Astrocyte (in vitro differentiated cells and primary cell): ENCODE measurements around the gene SSTR5. TPM values are rescaled to one million over a fixed set of nuclear protein-coding genes. Genes with fewer than 3 reads are reported as not detected.

ENCODE experiments used
- DNase-seq: peaks from one replicate; pipeline ENCODE4 v3.0.0-alpha.2; 2010; ENCODE audit warnings: low read depth
- FAIRE-seq: peaks from 2 replicates; lab custom pipeline; 2011; peaks lifted over from hg19 to GRCh38; lab: Jason Lieb, UNC
- H2AFZ ChIP-seq: 2 replicates; pipeline ENCODE4 v1.6.0; 2012; ENCODE audit warnings: low read depth, low read length, inconsistent platforms
- H3K27ac ChIP-seq: 2 replicates; pipeline ENCODE4 v1.5.1; 2011; ENCODE audit warnings: low read depth, low read length, inconsistent platforms
- H3K27me3 ChIP-seq: 2 replicates; pipeline ENCODE4 v1.6.0; 2011; ENCODE audit warnings: low read length, inconsistent platforms; ENCODE audit not compliant: insufficient read depth
- H3K36me3 ChIP-seq: 2 replicates; pipeline ENCODE4 v1.5.1; 2011; ENCODE audit warnings: low read length, inconsistent platforms; ENCODE audit not compliant: insufficient read depth
- H3K4me1 ChIP-seq: 2 replicates; pipeline ENCODE4 v1.5.1; 2011; ENCODE audit warnings: low read length, inconsistent platforms; ENCODE audit not compliant: insufficient read depth
- H3K4me2 ChIP-seq: 2 replicates; pipeline ENCODE4 v1.6.0; 2012; ENCODE audit warnings: low read length, inconsistent platforms
- H3K4me3 ChIP-seq: 2 replicates; pipeline ENCODE4 v1.5.1; 2011; ENCODE audit warnings: low read depth, mild to moderate bottlenecking, low read length, inconsistent platforms; ENCODE audit not compliant: insufficient read depth
- H3K79me2 ChIP-seq: 2 replicates; pipeline ENCODE4 v1.6.0; 2012; ENCODE audit warnings: mild to moderate bottlenecking, low read length, inconsistent platforms; ENCODE audit not compliant: insufficient read depth
- H3K9ac ChIP-seq: 2 replicates; pipeline ENCODE4 v1.6.0; 2012; ENCODE audit warnings: mild to moderate bottlenecking, low read length, inconsistent platforms
- H3K9me3 ChIP-seq: 2 replicates; pipeline ENCODE4 v1.5.1; 2012; ENCODE audit warnings: low read depth, mild to moderate bottlenecking, low read length, inconsistent platforms; ENCODE audit not compliant: insufficient read depth
- H4K20me1 ChIP-seq: 2 replicates; pipeline ENCODE4 v1.6.0; 2012; ENCODE audit warnings: low read length, inconsistent platforms; ENCODE audit not compliant: insufficient read depth
- H3K27ac Mint-ChIP-seq: one replicate; pipeline ENCODE4 v1.8.0; 2021; ENCODE audit warnings: mild to moderate bottlenecking, mixed read lengths; ENCODE audit not compliant: unreplicated experiment
- H3K27me3 Mint-ChIP-seq: one replicate; pipeline ENCODE4 v1.8.0; 2021; ENCODE audit warnings: low read depth, mixed read lengths; ENCODE audit not compliant: unreplicated experiment
- H3K36me3 Mint-ChIP-seq: one replicate; pipeline ENCODE4 v1.8.0; 2021; ENCODE audit warnings: low read depth, mixed read lengths; ENCODE audit not compliant: unreplicated experiment
- H3K4me1 Mint-ChIP-seq: one replicate; pipeline ENCODE4 v1.8.0; 2021; ENCODE audit warnings: low read depth, mixed read lengths; ENCODE audit not compliant: unreplicated experiment
- H3K4me3 Mint-ChIP-seq: one replicate; pipeline ENCODE4 v1.8.0; 2021; ENCODE audit warnings: mild to moderate bottlenecking, moderate library complexity, mixed read lengths; ENCODE audit not compliant: unreplicated experiment
- H3K9me3 Mint-ChIP-seq: one replicate; pipeline ENCODE4 v1.8.0; 2021; ENCODE audit warnings: mild to moderate bottlenecking, mixed read lengths; ENCODE audit not compliant: unreplicated experiment
- EZH2 ChIP-seq: IDR thresholded peaks from 2 replicates; pipeline ENCODE4 v1.6.1; 2012; ENCODE audit warnings: mild to moderate bottlenecking, low read length, inconsistent platforms; ENCODE audit not compliant: insufficient read depth
- total RNA-seq: library from RNA; stranded (reverse); gene quantifications from 2 replicates; pipeline ENCODE4 v1.2.1, GENCODE V29; 2021
- TF ChIP-seq, protein P1 (sequence below): IDR thresholded peaks from 2 replicates; pipeline ENCODE4 v1.5.1; 2011; ENCODE audit warnings: low read depth, mild to moderate bottlenecking, inconsistent platforms, low read length, moderate library complexity; ENCODE audit not compliant: insufficient read depth

The SSTR5 gene
- total RNA-seq, 1 donor from 2014 or later, result not detected

- Histone ChIP-seq H3K9ac (no peak overlapping the region), H3K4me2 (no peak overlapping the region), H3K27me3 (peaks cover 4% of the 10 kb centered on the region), H3K4me3 (no peak overlapping the region), H4K20me1 (no peaks in the 10 kb centered on the region), H3K36me3 (no peaks in the 10 kb centered on the region), H3K79me2 (no peaks in the 10 kb centered on the region), H2AFZ (no peak overlapping the region), H3K9me3 (no peaks in the 10 kb centered on the region), H3K27ac (no peak overlapping the region), H3K4me1 (no peaks in the 10 kb centered on the region)
- no peaks in the 10 kb centered on the region for H3K4me1 Mint-ChIP-seq
- H3K27me3 Mint-ChIP-seq, result peaks cover 38% of the 10 kb centered on the region
- H3K36me3 Mint-ChIP-seq, result no peaks in the 10 kb centered on the region
- DNase-seq (no peak), FAIRE-seq (no peak)
- no peak for TF ChIP-seq EZH2
- TF ChIP-seq, protein P1, sequence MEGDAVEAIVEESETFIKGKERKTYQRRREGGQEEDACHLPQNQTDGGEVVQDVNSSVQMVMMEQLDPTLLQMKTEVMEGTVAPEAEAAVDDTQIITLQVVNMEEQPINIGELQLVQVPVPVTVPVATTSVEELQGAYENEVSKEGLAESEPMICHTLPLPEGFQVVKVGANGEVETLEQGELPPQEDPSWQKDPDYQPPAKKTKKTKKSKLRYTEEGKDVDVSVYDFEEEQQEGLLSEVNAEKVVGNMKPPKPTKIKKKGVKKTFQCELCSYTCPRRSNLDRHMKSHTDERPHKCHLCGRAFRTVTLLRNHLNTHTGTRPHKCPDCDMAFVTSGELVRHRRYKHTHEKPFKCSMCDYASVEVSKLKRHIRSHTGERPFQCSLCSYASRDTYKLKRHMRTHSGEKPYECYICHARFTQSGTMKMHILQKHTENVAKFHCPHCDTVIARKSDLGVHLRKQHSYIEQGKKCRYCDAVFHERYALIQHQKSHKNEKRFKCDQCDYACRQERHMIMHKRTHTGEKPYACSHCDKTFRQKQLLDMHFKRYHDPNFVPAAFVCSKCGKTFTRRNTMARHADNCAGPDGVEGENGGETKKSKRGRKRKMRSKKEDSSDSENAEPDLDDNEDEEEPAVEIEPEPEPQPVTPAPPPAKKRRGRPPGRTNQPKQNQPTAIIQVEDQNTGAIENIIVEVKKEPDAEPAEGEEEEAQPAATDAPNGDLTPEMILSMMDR, result no peak
- H3K4me3 Mint-ChIP-seq, result no peak overlapping the region
- no peaks in the 10 kb centered on the region for H3K9me3 Mint-ChIP-seq
- H3K27ac Mint-ChIP-seq, result no peak overlapping the region
These were observed 41.5 kb downstream of the SSTR5 start for GRCh38 chr16:1113889-1114526.

DNA sequence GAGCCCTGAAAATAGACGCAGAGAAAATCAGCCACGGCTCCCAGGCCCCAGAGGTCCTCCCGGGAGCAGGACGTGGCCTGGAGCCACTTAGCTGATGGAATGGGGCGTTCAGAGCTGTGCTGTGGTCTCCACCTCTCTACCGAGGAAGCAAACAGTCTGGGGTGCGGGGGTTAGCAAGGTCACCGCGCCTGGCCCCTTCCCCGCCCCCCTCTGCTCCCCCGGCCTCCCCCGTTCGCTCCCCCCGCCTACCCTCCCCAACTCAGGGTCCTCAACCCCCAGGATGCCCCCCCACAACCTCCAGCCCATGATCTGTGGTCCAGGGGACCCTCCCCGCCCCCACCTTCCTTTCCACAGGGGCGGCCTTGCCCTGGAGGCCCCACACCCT, 44.1 kb downstream of the SSTR5 start:
- Histone ChIP-seq H3K4me3 (no peak overlapping the region), H2AFZ (no peak overlapping the region), H3K27me3 (no peaks in the 10 kb centered on the region), H3K4me2 (no peak overlapping the region), H4K20me1 (no peaks in the 10 kb centered on the region), H3K9ac (no peak overlapping the region), H3K36me3 (no peaks in the 10 kb centered on the region), H3K9me3 (no peaks in the 10 kb centered on the region), H3K27ac (no peak overlapping the region), H3K79me2 (no peaks in the 10 kb centered on the region), H3K4me1 (no peaks in the 10 kb centered on the region)
- DNase-seq, result no peak
- Mint-ChIP-seq H3K27ac (no peak overlapping the region), H3K4me1 (no peaks in the 10 kb centered on the region), H3K27me3 (peaks cover 15% of the 10 kb centered on the region), H3K4me3 (no peak overlapping the region), H3K9me3 (no peaks in the 10 kb centered on the region), H3K36me3 (no peaks in the 10 kb centered on the region)
- no peak for FAIRE-seq
- TF ChIP-seq EZH2, result no peak
- TF ChIP-seq, protein P1, result no peak

- Histone ChIP-seq H2AFZ (no peak overlapping the region), H3K79me2 (no peaks in the 10 kb centered on the region), H3K4me1 (no peaks in the 10 kb centered on the region), H3K9ac (no peak overlapping the region), H3K36me3 (no peaks in the 10 kb centered on the region), H3K4me3 (no peak overlapping the region), H3K27me3 (no peaks in the 10 kb centered on the region), H3K4me2 (no peak overlapping the region), H3K27ac (no peak overlapping the region), H3K9me3 (no peaks in the 10 kb centered on the region), H4K20me1 (no peaks in the 10 kb centered on the region)
- H3K27ac Mint-ChIP-seq, result no peak overlapping the region
- no peaks in the 10 kb centered on the region for H3K9me3 Mint-ChIP-seq
- no peaks in the 10 kb centered on the region for H3K36me3 Mint-ChIP-seq
- TF ChIP-seq EZH2, result peak; percentile 45
- TF ChIP-seq, protein P1, result no peak
- DNase-seq (no peak), FAIRE-seq (no peak)
- H3K4me3 Mint-ChIP-seq, result no peak overlapping the region
- H3K27me3 Mint-ChIP-seq, result peaks cover 13% of the 10 kb centered on the region
- no peaks in the 10 kb centered on the region for H3K4me1 Mint-ChIP-seq
These were observed 44.8 kb downstream of the SSTR5 start for GRCh38 chr16:1117176-1117900.
